Endothelial cell of umbilical vein (primary cell): Measurements from ENCODE around the gene FHIP2A. TPM values are rescaled to one million over a fixed set of nuclear protein-coding genes. Genes with fewer than 3 reads are reported as not detected.

ENCODE experiments used
- BruUV-seq: library from RNA; stranded (reverse); fragments of 400-500 nt; replicated peaks from 2 replicates; lab custom pipeline; 2021; lab: Mats Ljungman, UMichigan
- CTCF ChIA-PET: fragments of 300-600, 350-600 bp; sonication (Branson Sonifier 250); formaldehyde crosslinking; loops from one replicate; lab custom pipeline; 2021; ENCODE audit warnings: antibody characterized with exemption, inconsistent platforms; lab: Charles Lee
- POLR2A ChIA-PET: fragments of 300-600, 350-600 bp; sonication (Branson Sonifier 250); formaldehyde crosslinking; loops from one replicate; lab custom pipeline; 2021; ENCODE audit warnings: antibody characterized with exemption, inconsistent platforms; lab: Charles Lee
- DNase-seq: peaks from one replicate; pipeline ENCODE4 v3.0.0-alpha.2; 2011; ENCODE audit warnings: low read depth, low spot score
- FAIRE-seq: peaks from 2 replicates; lab custom pipeline; 2011; peaks lifted over from hg19 to GRCh38; lab: Jason Lieb, UNC
- H2AFZ ChIP-seq: 2 replicates; pipeline ENCODE4 v1.6.0; 2012; ENCODE audit warnings: low read depth, low read length, control low read depth, inconsistent platforms
- H3K27ac ChIP-seq: 2 replicates; pipeline ENCODE4 v1.5.1; 2011; ENCODE audit warnings: low read depth, mild to moderate bottlenecking, control low read depth, low read length, moderate library complexity; ENCODE audit not compliant: insufficient read depth
- H3K27me3 ChIP-seq, 2 experiments: 2 replicates each; pipeline versions ENCODE4 v1.6.0 to v1.6.1; 2011; ENCODE audit warnings: low read length in 2 of 2, mixed read lengths in 1 of 2; ENCODE audit not compliant: control insufficient read depth in 2 of 2, insufficient read depth in 2 of 2
- H3K36me3 ChIP-seq, 2 experiments: 2 replicates in 1 of 2; 3 replicates in 1 of 2; pipeline ENCODE4 v1.5.1; 2011; ENCODE audit warnings: low read length in 2 of 2, mild to moderate bottlenecking in 1 of 2, moderate library complexity in 1 of 2; ENCODE audit not compliant: control insufficient read depth in 2 of 2, insufficient read depth in 2 of 2; ENCODE audit errors: extremely low read depth in 1 of 2
- H3K4me1 ChIP-seq: 3 replicates; pipeline ENCODE4 v1.5.1; 2011; ENCODE audit warnings: mild to moderate bottlenecking, low read length; ENCODE audit not compliant: control insufficient read depth, insufficient read depth; ENCODE audit errors: extremely low read depth
- H3K4me2 ChIP-seq: 2 replicates; pipeline ENCODE4 v1.6.1; 2011; ENCODE audit warnings: low read length, control low read depth, mixed read lengths; ENCODE audit not compliant: insufficient read depth
- H3K4me3 ChIP-seq, 3 experiments: fragments of 200-600 bp in 1 of 3; sonication (generic), shearing (Covaris generic) in 1 of 3; replicated peaks in 1 of 3; 2 replicates each; pipeline ENCODE4 v1.5.1; 2011 to 2016; ENCODE audit warnings: control low read depth in 3 of 3, low read length in 3 of 3, mild to moderate bottlenecking in 2 of 3, inconsistent platforms in 1 of 3, low read depth in 1 of 3, moderate library complexity in 1 of 3; ENCODE audit not compliant: insufficient read depth in 1 of 3
- H3K79me2 ChIP-seq: 2 replicates; pipeline ENCODE4 v1.6.0; 2012; ENCODE audit warnings: low read length, inconsistent platforms; ENCODE audit not compliant: control insufficient read depth, insufficient read depth
- H3K9ac ChIP-seq: replicated peaks from 2 replicates; pipeline ENCODE3; 2011; ENCODE audit warnings: low read length, control low read depth; ENCODE audit not compliant: insufficient read depth; ENCODE audit errors: extremely low read depth
- H3K9me1 ChIP-seq: replicated peaks from 3 replicates; pipeline ENCODE4 v1.6.0; 2011; ENCODE audit warnings: mild to moderate bottlenecking, low read length; ENCODE audit not compliant: control insufficient read depth, insufficient read depth; ENCODE audit errors: extremely low read depth
- H3K9me3 ChIP-seq: replicated peaks from 2 replicates; pipeline ENCODE4 v1.5.1; 2012; ENCODE audit warnings: low read length, inconsistent platforms; ENCODE audit not compliant: control insufficient read depth, insufficient read depth
- H4K20me1 ChIP-seq: replicated peaks from 2 replicates; pipeline ENCODE3; 2011; ENCODE audit warnings: mild to moderate bottlenecking, low read length; ENCODE audit not compliant: control insufficient read depth, insufficient read depth; ENCODE audit errors: extremely low read depth
- EZH2 ChIP-seq: IDR thresholded peaks from 2 replicates; pipeline ENCODE4 v1.6.1; 2012; ENCODE audit warnings: borderline replicate concordance, low read depth, mild to moderate bottlenecking, moderate library complexity, low read length, inconsistent platforms; ENCODE audit not compliant: severe bottlenecking
- FOS ChIP-seq: IDR thresholded peaks from 2 replicates; pipeline ENCODE4 v1.6.1; 2011; ENCODE audit warnings: mild to moderate bottlenecking, low read length, moderate library complexity, borderline replicate concordance; ENCODE audit not compliant: insufficient read depth
- GATA2 ChIP-seq: IDR thresholded peaks from 2 replicates; pipeline ENCODE4 v1.7.0; 2011; ENCODE audit warnings: low read depth, mild to moderate bottlenecking, moderate library complexity, mixed read lengths, low read length; ENCODE audit not compliant: insufficient read length, insufficient read depth
- JUN ChIP-seq: IDR thresholded peaks from 2 replicates; pipeline ENCODE4 v1.6.1; 2011; ENCODE audit warnings: borderline replicate concordance, low read depth; ENCODE audit not compliant: insufficient read length, insufficient read depth
- MYC ChIP-seq: IDR thresholded peaks from one replicate; pipeline ENCODE4 v1.6.1; 2011; ENCODE audit warnings: mild to moderate bottlenecking, low read depth, low read length
- POLR2A ChIP-seq: IDR thresholded peaks from 2 replicates; pipeline ENCODE4 v1.6.1; 2012; ENCODE audit warnings: low read depth, mild to moderate bottlenecking, control low read depth, low read length
- POLR2AphosphoS5 ChIP-seq: IDR thresholded peaks from 2 replicates; pipeline ENCODE4 v1.6.1; 2012; ENCODE audit warnings: low read depth, mild to moderate bottlenecking, control low read depth, low read length, moderate library complexity; ENCODE audit not compliant: insufficient read depth
- dilution Hi-C: fragments of 300-500 bp; cut with MboI; formaldehyde crosslinking; loops from one replicate; pipeline ENCODE4 v1.15.0; 2019; ENCODE audit warnings: low sequenced_read_pairs; ENCODE audit not compliant: extremely low pct_ligation_motif_present
- intact Hi-C: fragments of 100-400 bp; cut with micrococcal nuclease; formaldehyde crosslinking; loops from one replicate; pipeline ENCODE4 v1.10.0; 2022
- polyA plus RNA-seq, 4 experiments: library from polyadenylated mRNA; depleted of rRNA in 3 of 4; stranded (reverse) in 3 of 4; unstranded in 1 of 4; fragments of >200 nt; gene quantifications; 2 replicates each; pipeline versions ENCODE4 v1.2.1 to v1.2.3, GENCODE V29; 2011 to 2012; ENCODE audit warnings: missing spikeins in 1 of 4
- total RNA-seq: library from RNA; stranded (reverse); gene quantifications from 2 replicates; pipeline ENCODE4 v1.2.3, GENCODE V29; 2021
- TF ChIP-seq, protein P1 (sequence below): IDR thresholded peaks from 2 replicates; pipeline ENCODE4 v1.6.1; 2011; ENCODE audit not compliant: insufficient read depth, insufficient read length
- TF ChIP-seq, protein P2 (sequence below), 2 donors: IDR thresholded peaks; 1 replicate in 1 of 2; 2 replicates in 1 of 2; pipeline ENCODE4 v1.5.1; 2011; ENCODE audit warnings: low read length in 2 of 2, mild to moderate bottlenecking in 2 of 2, moderate library complexity in 2 of 2, control low read depth in 1 of 2, inconsistent platforms in 1 of 2, low read depth in 1 of 2; ENCODE audit not compliant: insufficient read depth in 1 of 2; ENCODE audit errors: extremely low read depth in 1 of 2

Gene FHIP2A
- total and polyA plus RNA-seq, 2 donors (not counting 3 experiments of a cell fraction or from before 2014, with no cell fraction given): 13.3 to 39.6 TPM

DNA sequence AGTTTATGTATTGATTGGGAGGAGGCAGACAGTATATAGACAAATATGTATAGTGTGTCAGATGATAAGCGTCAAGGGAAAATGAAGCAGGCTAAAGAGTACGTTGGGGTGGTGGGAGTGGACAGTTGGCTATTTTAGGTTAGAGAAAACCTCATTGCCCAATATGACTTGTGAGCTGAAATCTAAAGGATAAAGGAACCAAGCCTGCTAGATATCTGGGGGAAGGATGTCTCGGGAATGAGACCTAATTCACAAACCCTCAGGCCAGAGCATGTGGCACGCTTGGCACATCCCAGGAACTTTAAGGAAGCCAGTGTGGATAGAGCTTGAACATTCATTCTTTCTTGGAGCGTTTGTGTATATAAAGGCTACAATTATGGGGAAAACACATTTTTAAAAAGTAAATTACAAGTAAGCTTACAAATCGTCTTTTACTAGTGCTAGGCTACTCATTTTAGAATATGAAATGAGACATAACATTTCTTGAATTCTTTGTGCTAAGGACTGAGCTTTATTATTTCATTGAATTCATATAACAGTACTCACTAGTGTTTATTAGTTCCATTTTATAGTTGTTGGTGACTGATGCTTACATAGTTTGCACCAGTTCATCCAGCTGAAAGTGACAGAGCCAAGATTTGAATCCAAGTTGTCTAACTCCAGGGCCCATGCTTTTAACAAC is 9.7 kb downstream of the FHIP2A start:
- DNase-seq: no peak

More for the DNA sequence above, 9.7 kb downstream of the FHIP2A start:
- Histone ChIP-seq H3K36me3 (peaks cover 4 to 8% of the 10 kb centered on the region in 2 experiments), H2AFZ (no peak overlapping the region), H3K9ac (no peak overlapping the region), H4K20me1 (peaks cover 9% of the 10 kb centered on the region), H3K4me2 (no peak overlapping the region), H3K27ac (no peak overlapping the region), H3K4me3 (no peak overlapping the region), H3K27me3 (no peaks in the 10 kb centered on the region), H3K9me1 (no peaks in the 10 kb centered on the region), H3K79me2 (peaks cover 44% of the 10 kb centered on the region), H3K4me1 (peaks cover 2% of the 10 kb centered on the region), H3K9me3 (no peaks in the 10 kb centered on the region)
- no peak for FAIRE-seq
- TF ChIP-seq POLR2AphosphoS5 (no peak), JUN (no peak), FOS (no peak), POLR2A (no peak), EZH2 (no peak), GATA2 (no peak), MYC (no peak)
- TF ChIP-seq, protein P1, sequence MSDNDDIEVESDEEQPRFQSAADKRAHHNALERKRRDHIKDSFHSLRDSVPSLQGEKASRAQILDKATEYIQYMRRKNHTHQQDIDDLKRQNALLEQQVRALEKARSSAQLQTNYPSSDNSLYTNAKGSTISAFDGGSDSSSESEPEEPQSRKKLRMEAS: no peak
- TF ChIP-seq, protein P2, sequence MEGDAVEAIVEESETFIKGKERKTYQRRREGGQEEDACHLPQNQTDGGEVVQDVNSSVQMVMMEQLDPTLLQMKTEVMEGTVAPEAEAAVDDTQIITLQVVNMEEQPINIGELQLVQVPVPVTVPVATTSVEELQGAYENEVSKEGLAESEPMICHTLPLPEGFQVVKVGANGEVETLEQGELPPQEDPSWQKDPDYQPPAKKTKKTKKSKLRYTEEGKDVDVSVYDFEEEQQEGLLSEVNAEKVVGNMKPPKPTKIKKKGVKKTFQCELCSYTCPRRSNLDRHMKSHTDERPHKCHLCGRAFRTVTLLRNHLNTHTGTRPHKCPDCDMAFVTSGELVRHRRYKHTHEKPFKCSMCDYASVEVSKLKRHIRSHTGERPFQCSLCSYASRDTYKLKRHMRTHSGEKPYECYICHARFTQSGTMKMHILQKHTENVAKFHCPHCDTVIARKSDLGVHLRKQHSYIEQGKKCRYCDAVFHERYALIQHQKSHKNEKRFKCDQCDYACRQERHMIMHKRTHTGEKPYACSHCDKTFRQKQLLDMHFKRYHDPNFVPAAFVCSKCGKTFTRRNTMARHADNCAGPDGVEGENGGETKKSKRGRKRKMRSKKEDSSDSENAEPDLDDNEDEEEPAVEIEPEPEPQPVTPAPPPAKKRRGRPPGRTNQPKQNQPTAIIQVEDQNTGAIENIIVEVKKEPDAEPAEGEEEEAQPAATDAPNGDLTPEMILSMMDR (IDR thresholded peaks at IDR 0.05; ENCODE audit: extremely low read depth in 1 of 2, insufficient read depth in 1 of 2, low read depth in 1 of 2, low read length in 2 of 2): no peak
- POLR2A ChIA-PET: no interaction called here
- intact Hi-C loops: no loop called here
- dilution Hi-C loops: no loop called here
- CTCF ChIA-PET: interaction anchor here (1.0 to 2.0 kb wide), 4 partner anchors 9 to 280 kb away, joined by 3 to 9 read pairs (median 4); partner anchors contain the start of gene FHIP2A
- no TSS peak for BruUV-seq
